Keratinocyte (primary cell): ENCODE results near the gene KNOP1. TPM values are rescaled to one million over a fixed set of nuclear protein-coding genes. Genes with fewer than 3 reads are reported as not detected.

ENCODE experiments used
- DNase-seq: peaks from one replicate; pipeline ENCODE4 v3.0.0-alpha.2; 2011; ENCODE audit warnings: low read depth, missing footprints, low spot score
- FAIRE-seq: peaks from 2 replicates; lab custom pipeline; 2011; peaks lifted over from hg19 to GRCh38; lab: Jason Lieb, UNC
- H2AFZ ChIP-seq: 2 replicates; pipeline ENCODE4 v1.6.0; 2012; ENCODE audit warnings: low read length, control low read depth, inconsistent platforms; ENCODE audit not compliant: control insufficient read depth
- H3K27ac ChIP-seq: 2 replicates; pipeline ENCODE4 v1.5.1; 2011; ENCODE audit warnings: low read length; ENCODE audit not compliant: control insufficient read depth, insufficient read depth
- H3K27me3 ChIP-seq: 3 replicates; pipeline ENCODE4 v1.6.0; 2011; ENCODE audit warnings: low read length; ENCODE audit not compliant: control insufficient read depth, insufficient read depth; ENCODE audit errors: extremely low read depth
- H3K36me3 ChIP-seq, 2 experiments: 2 replicates in 1 of 2; 3 replicates in 1 of 2; pipeline ENCODE4 v1.5.1; 2011; ENCODE audit warnings: low read length in 2 of 2, mild to moderate bottlenecking in 1 of 2; ENCODE audit not compliant: control insufficient read depth in 2 of 2, insufficient read depth in 2 of 2; ENCODE audit errors: extremely low read depth in 1 of 2
- H3K4me1 ChIP-seq: 3 replicates; pipeline ENCODE4 v1.5.1; 2011; ENCODE audit warnings: low read length; ENCODE audit not compliant: control insufficient read depth, insufficient read depth; ENCODE audit errors: extremely low read depth
- H3K4me2 ChIP-seq: 3 replicates; pipeline ENCODE4 v1.6.0; 2011; ENCODE audit warnings: low read depth, low read length; ENCODE audit not compliant: control insufficient read depth, insufficient read depth; ENCODE audit errors: extremely low read depth
- H3K4me3 ChIP-seq, 3 experiments: fragments of 200-600 bp in 1 of 3; sonication (generic) in 1 of 3; 2 replicates in 2 of 3; 3 replicates in 1 of 3; pipeline ENCODE4 v1.5.1; 2011 to 2016; ENCODE audit warnings: low read length in 3 of 3, mild to moderate bottlenecking in 3 of 3, control low read depth in 2 of 3, inconsistent platforms in 1 of 3, low read depth in 1 of 3, mixed read lengths in 1 of 3, mixed run types in 1 of 3, moderate library complexity in 1 of 3; ENCODE audit not compliant: control insufficient read depth in 2 of 3, insufficient read depth in 2 of 3; ENCODE audit errors: extremely low read depth in 1 of 3
- H3K79me2 ChIP-seq: 2 replicates; pipeline ENCODE4 v1.6.0; 2012; ENCODE audit warnings: low read length; ENCODE audit not compliant: control insufficient read depth, insufficient read depth
- H3K9ac ChIP-seq: 3 replicates; pipeline ENCODE4 v1.6.0; 2011; ENCODE audit warnings: low read length; ENCODE audit not compliant: control insufficient read depth, insufficient read depth; ENCODE audit errors: extremely low read depth
- H3K9me1 ChIP-seq: 3 replicates; pipeline ENCODE4 v1.6.0; 2011; ENCODE audit warnings: low read length; ENCODE audit not compliant: control insufficient read depth, insufficient read depth; ENCODE audit errors: extremely low read depth
- H3K9me3 ChIP-seq: 2 replicates; pipeline ENCODE4 v1.5.1; 2012; ENCODE audit warnings: low read depth, low read length; ENCODE audit not compliant: control insufficient read depth
- H4K20me1 ChIP-seq: 3 replicates; pipeline ENCODE4 v1.6.0; 2011; ENCODE audit warnings: low read length; ENCODE audit not compliant: control insufficient read depth, insufficient read depth; ENCODE audit errors: extremely low read depth
- EZH2 ChIP-seq: IDR thresholded peaks from one replicate; pipeline ENCODE4 v1.6.1; 2012; ENCODE audit warnings: inconsistent platforms, mild to moderate bottlenecking, low read length, moderate library complexity
- dilution Hi-C: fragments of 300-500 bp; cut with MboI; formaldehyde crosslinking; loops from one replicate; pipeline ENCODE4 v1.7.0; 2020; ENCODE audit warnings: low sequenced_read_pairs; ENCODE audit not compliant: extremely low pct_ligation_motif_present
- polyA plus RNA-seq, 5 experiments: library from polyadenylated mRNA; depleted of rRNA in 3 of 5; stranded (reverse) in 3 of 5; stranded (forward) in 1 of 5; unstranded in 1 of 5; fragments of >200 nt; gene quantifications; 1 replicate in 1 of 5; 2 replicates in 3 of 5; 3 replicates in 1 of 5; pipeline versions ENCODE4 v1.2.1 to v1.2.3, GENCODE V29; 2011 to 2012; ENCODE audit warnings: missing spikeins in 2 of 5, low read depth in 1 of 5, low replicate concordance in 1 of 5
- TF ChIP-seq, protein P1 (sequence below), 3 experiments: IDR thresholded peaks in 1 of 3; conservative IDR thresholded peaks in 1 of 3; optimal IDR thresholded peaks in 1 of 3; 2 replicates in 2 of 3; 3 replicates in 1 of 3; pipeline versions ENCODE3 to v1.5.1; 2011; ENCODE audit warnings: low read length in 3 of 3, mild to moderate bottlenecking in 3 of 3, moderate library complexity in 2 of 3, control low read depth in 1 of 3, inconsistent platforms in 1 of 3; ENCODE audit not compliant: insufficient read depth in 2 of 3; ENCODE audit errors: extremely low read depth in 1 of 3

The KNOP1 gene
- polyA plus RNA-seq, 1 donor (not counting 4 experiments of a cell fraction or from before 2014, with no cell fraction given): 19.8 TPM

DNA sequence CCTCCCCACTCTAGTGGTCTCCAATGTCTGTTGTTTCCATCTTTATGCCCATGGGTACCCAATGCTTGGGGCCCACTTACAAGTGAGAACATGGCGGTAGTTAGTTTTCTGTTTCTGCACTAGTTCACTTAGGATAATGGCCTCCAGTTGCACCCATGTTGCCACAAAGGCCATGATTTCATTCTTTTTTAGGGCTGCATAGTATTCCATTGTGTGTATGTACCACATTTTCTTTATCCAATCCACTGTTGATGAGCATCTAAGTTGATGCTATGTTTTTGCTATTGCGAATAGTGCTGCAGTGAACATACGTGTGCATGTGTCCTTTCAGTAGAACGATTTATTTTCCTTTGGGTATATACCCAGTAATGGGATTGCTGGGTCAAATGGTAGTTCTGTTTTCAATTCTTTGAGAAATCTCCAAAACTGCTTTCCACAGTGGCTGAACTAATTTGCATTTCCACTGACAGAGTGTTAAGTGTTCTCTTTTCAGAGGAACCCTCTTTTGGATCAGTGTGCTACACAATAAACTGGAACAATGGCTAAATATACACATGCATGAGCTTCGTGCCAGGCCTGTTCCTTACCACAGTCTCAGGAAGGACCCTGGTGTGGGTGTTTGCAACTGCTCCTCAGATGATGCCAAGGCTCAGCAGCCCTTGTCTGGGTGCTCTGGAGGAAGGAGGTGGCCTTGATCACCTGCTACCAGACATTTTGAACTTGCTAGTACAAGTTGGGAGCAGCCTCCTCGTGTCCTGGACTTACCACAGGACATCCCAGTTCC is 34.4 kb downstream of the KNOP1 start:
- H3K4me3 ChIP-seq: no peak overlapping the region
- no peaks in the 10 kb centered on the region for H3K79me2 ChIP-seq
- dilution Hi-C loops: no loop called here
- no peak overlapping the region for H3K27ac ChIP-seq
- no peak for DNase-seq
- no peak overlapping the region for H3K9ac ChIP-seq
- no peak for FAIRE-seq
- H3K36me3 ChIP-seq: peaks cover 3 to 7% of the 10 kb centered on the region in 2 experiments
- H2AFZ ChIP-seq: no peak overlapping the region
- H3K4me1 ChIP-seq: no peaks in the 10 kb centered on the region
- no peaks in the 10 kb centered on the region for H4K20me1 ChIP-seq
- H3K27me3 ChIP-seq: no peaks in the 10 kb centered on the region
- H3K9me1 ChIP-seq: no peaks in the 10 kb centered on the region
- TF ChIP-seq, protein P1, sequence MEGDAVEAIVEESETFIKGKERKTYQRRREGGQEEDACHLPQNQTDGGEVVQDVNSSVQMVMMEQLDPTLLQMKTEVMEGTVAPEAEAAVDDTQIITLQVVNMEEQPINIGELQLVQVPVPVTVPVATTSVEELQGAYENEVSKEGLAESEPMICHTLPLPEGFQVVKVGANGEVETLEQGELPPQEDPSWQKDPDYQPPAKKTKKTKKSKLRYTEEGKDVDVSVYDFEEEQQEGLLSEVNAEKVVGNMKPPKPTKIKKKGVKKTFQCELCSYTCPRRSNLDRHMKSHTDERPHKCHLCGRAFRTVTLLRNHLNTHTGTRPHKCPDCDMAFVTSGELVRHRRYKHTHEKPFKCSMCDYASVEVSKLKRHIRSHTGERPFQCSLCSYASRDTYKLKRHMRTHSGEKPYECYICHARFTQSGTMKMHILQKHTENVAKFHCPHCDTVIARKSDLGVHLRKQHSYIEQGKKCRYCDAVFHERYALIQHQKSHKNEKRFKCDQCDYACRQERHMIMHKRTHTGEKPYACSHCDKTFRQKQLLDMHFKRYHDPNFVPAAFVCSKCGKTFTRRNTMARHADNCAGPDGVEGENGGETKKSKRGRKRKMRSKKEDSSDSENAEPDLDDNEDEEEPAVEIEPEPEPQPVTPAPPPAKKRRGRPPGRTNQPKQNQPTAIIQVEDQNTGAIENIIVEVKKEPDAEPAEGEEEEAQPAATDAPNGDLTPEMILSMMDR (optimal IDR thresholded peaks at IDR 0.05 in 1 of 3, IDR thresholded peaks at IDR 0.05 in 1 of 3, conservative IDR thresholded peaks at IDR 0.05 in 1 of 3; ENCODE audit: extremely low read depth in 1 of 3, insufficient read depth in 2 of 3, low read length in 3 of 3): no peak
- no peak for TF ChIP-seq EZH2
- H3K9me3 ChIP-seq: no peaks in the 10 kb centered on the region
- H3K4me2 ChIP-seq: no peak overlapping the region

DNA sequence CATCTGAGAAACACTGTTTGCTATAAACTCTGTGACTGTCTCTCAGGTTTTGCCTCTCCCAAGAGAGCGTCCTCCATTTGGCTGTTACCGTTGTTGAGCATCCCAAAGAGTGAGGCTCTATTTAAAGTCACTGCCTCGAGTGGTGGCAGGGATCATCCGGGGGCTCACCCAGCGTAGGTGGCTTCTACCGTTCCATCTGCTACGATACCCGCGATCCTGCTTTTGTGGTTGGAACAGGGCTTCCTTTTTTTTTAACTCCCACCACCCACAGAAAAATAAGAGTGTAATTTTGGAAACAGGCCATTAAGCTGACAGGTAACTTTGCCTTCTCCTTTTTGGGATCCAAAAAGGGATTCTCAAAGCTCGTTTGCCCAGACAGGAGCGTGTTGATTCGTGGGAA is 36.4 kb downstream of the KNOP1 start:
- dilution Hi-C loops: no loop called here

More for the DNA sequence above, 36.4 kb downstream of the KNOP1 start:
- FAIRE-seq (no peak), DNase-seq (no peak)
- Histone ChIP-seq H3K4me1 (no peaks in the 10 kb centered on the region), H3K27ac (no peak overlapping the region), H3K4me2 (no peak overlapping the region), H2AFZ (no peak overlapping the region), H3K9ac (no peak overlapping the region), H3K79me2 (no peaks in the 10 kb centered on the region), H3K9me1 (no peaks in the 10 kb centered on the region), H3K27me3 (no peaks in the 10 kb centered on the region), H3K36me3 (peaks cover 3 to 10% of the 10 kb centered on the region in 2 experiments), H4K20me1 (no peaks in the 10 kb centered on the region), H3K4me3 (no peak overlapping the region), H3K9me3 (no peaks in the 10 kb centered on the region)
- TF ChIP-seq, protein P1 (optimal IDR thresholded peaks at IDR 0.05 in 1 of 3, IDR thresholded peaks at IDR 0.05 in 1 of 3, conservative IDR thresholded peaks at IDR 0.05 in 1 of 3; ENCODE audit: extremely low read depth in 1 of 3, insufficient read depth in 2 of 3, low read length in 3 of 3): no peak
